CD4-positive, alpha-beta T cell treated with Interleukin-4 for 1 hour (primary cell): ENCODE measurements around the gene UBE2E3.

Source experiments
- DNase-seq, 2 donors: peaks; one replicate each; pipeline ENCODE4 v3.0.0-alpha.2; 2020 to 2022

The UBE2E3 gene

DNA sequence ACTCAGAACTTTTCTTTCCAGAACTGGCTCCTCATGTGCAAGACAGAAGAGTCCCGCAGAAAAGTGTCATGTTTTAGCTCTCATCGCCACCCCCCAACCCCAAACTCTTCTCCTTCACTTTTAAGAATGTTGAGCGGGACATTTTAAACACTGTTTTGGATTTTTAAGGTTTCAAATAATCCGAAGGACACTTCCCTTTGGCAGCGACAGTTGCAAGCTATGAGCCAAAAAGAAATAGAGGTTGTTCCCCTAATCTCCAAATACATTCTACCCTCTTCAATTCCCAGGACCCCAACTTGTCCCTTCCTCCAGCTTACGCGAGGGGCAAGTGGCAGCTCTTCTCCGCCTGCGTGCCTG lies 678 bp upstream of the UBE2E3 start:
- DNase-seq: no peak

DNA sequence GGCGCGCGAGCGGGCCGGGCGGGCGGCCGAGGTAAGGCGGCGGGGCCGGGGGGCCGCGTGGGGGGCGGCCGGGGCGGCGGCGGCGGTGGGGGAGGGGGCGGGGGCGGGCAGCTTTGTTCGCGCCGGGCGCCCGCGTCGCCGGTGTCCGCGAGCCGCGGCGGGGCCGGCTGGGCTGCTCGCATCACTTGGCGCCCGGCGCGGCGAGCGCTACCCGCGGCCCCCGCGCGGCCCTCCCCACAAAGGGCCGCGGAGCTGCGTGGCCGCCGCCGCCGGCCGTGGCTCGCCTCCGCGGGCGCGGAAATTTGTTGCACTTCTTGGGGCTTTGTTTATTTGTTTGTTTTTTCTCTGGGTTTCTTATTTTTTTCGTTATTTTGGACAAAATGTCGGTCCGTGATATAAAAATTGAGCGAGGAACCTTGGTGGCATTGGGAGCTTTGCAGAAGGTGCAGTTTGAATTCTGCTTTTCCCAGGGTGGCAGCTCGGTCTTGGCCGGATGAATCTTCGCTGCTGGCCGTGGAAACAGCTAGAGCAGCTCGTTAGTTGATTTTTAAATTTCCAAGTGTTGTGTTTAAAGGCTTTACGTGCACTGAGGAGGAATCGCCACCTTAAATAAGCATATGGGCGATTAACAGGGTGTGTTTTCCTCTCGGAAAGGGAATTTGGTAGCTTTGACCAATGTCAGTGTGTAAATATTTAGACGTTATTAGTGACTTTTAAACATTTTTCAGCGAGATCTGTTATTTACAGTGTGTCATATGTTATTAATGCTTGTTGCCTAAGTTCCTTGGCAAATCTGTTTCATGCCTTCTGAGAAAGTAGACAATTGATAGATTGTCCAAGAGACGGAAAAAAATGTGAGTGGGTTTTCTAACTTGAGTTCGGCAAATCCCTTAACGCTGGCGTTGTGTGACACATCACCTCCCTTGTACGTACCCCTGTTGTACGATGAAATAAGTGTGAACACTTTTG lies 822 bp downstream of the UBE2E3 start:
- peak in 1 of 2 donors; percentile 29 for DNase-seq

DNA sequence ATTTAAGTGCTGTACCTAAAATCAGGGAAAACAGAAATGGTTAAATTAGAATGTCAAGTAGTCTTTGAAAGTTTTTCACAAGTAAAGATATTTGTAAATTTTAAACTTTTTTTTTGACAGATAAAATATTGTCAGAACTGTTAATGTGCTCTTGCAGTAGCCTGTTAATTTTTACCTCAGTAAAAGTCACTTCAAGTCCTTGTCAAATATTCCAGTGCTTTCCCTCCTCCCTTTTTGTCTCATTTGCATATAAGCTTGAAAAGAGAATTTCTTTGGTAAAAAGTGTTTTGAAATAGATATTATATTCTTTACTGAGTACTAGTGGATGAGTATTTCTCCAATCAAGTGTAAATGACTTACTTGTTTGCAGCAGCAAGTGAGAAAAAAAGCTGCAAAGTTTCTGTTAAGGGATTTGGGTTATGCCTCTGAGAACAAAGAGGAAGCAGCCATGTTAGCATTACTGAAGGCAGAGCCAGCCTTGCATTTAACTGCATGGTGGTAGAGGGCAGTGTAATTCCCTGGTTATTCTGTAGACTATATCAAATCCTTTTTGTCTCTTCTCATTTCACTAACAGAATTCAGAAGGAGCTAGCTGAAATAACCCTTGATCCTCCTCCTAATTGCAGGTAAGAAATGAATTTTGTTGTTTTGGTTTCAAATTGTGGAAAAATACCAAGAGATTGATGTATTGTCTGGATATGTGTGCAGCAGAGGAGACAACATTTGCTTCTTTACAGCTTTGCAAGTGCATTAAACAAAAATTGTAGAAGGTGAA lies 3.2 kb downstream of the UBE2E3 start:
- peak; percentile 21 to 57 for DNase-seq

DNA sequence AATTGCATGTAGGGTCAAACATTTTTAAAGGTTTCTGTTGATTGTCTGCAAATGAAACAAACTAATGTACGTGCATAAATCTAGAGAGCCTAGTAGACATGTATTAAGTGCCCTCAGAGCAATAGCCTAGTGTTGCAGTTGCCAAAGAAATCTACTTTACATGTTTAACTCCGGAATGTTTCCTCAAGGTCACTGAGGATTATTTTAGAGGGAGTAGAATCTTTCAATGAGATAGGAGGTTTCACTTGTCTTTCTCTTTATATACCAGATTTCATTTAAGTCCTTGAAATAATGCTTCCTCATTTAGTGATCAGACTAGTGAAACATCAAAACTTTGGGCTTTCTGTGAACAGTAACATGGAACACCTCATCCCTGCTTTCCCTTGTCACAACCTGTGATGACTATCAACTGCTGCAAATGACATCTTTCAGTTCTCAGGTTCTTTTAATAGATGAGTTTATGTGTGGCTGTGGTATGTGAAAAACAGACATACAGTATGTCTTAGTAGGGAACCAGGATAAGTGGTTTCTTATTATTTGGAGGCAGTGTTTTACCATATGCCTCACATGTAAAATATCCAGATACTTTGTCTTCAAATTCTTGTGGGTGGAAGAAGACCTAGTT lies 5.5 kb downstream of the UBE2E3 start:
- no peak for DNase-seq

DNA sequence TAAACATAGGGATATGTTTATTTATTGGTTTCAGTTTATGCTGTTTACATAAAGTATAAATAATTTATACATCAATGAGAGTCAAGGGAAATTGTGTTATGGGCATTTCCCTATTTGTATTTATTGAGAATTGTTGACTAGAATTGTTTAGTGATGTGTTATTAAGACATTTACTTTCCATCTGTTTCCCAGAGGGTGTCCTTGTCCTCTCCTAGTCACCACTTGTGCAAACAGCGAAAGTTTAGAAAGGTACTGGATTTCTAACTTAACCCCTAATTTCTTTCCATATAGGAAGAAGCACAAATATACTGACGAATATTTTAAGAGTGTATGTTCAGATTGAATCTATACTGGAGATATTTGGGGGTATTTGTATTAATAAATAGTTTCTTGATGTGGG lies 6.7 kb downstream of the UBE2E3 start:
- DNase-seq: no peak

DNA sequence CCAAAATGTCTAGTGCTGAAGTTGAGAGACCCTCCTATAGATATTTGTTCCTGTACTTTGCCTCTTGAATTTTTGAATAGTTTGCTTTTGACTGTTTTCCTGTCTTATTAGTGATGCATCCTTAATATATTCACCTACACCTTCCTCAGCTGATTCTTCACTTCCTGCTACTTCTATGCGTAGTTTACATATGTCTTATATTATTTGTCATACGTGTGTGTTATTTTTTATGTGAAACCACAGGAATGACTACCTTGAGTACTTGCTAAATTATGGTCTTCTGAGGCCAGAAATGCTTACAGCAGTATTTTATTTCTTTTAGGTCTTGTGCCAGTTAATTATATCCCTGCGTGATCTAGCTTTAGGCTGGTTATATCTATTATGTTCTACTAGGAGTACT lies 9.9 kb downstream of the UBE2E3 start:
- no peak for DNase-seq

DNA sequence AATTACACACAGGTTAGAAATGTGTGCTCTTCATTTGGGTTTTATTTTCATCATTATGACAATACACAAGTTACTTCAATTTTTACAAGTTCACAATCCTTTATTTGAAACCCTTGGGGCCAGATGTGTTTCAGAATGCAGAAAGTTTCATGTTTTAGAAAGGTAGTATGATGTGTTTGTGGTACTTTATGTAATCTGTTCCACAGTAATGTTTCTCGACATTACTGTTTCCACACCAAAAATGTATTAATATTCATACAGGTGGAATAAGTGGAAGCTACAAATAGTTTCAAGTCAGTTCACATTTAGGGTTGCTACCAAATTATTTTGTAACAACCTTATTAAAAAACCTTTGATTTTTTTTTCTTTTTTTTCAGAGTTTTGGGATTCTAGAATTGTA lies 10.4 kb downstream of the UBE2E3 start:
- DNase-seq: no peak

DNA sequence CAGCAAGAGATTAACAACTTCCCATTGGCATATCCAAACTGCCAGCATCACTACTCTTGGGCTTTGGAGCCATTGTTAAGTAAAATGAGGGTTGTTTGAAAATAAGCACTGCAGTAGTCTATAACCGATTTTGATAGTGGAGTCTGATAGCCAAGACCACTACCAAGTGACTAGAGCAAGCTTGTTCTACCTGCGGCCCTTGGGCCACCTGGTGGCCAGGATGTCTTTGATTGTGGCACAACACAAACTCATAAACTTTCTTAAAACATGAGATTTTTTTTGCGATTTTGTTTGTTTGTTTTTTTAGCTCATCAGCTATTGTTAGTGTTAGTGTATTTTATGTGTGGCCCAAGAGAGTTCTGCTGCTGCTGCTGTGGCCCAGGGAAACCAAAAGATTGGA lies 11.0 kb downstream of the UBE2E3 start:
- DNase-seq: no peak

DNA sequence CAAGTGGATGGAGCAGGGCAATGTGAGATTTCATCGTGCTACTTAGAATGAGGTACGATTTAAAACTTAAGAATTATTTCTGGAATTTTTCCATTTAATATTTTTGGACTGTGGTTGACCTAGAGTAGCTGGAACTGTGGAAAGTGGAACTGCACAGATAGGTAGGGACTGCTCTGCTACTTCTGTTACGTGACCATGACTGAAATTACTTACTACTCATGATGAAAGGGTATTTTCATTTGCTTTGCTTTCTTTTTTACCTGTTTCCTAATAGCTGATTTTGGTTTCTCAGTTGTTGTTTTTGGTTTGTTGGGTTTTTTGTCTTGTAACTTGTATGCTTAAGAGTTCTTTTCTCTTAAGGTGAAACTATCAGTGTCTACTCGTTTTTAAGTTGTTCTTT lies 11.4 kb downstream of the UBE2E3 start:
- DNase-seq: no peak

DNA sequence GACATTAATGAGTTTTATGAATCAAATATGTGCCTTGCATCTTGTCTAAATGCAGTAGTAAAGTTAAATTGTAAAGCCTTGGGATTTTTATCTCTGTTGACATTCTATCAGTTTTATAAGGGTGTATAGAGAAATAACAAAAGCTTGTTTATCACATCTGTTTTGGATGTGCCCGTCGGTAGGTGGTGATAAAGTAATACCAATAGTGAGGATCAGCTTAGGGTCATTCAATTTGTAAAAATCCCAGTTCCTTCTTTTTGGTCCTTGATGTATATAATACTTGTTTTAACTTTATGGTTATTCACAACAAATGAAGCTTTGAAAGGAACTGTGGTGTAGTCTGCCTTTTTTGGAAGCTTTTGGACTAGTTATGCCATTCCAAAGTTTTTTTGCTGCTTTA lies 12.6 kb downstream of the UBE2E3 start:
- no peak for DNase-seq

DNA sequence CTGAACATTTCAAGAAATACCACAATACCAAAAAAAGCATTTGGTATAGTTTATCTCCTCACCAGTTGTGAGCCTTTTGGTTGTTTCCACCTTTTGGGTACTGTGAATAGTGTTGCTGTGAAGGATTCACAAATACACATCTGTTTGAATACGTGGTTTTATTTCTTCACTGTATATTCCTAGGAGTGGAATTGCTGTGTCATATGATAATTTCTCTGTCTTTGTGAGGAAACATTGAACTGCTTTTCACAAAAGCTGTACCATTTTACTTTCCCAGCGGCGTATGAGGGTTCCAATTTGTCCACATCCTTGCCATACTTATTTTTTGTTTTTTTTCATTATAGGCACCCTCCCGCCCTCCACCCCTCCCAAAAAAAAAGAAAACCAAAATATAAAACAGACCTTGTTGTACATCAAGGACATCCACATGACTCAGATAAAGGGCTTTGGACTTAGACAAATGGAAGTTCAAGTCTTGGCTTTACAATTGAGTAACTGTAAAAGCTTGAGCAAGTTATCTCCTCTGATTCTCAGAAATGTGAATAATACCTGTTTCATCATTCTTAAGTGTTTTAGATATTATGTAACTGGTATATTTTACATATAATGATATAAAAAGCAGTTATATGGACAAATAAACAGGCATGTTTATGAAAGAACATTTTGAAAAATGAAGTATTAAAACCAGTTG lies 19.0 kb downstream of the UBE2E3 start:
- no peak for DNase-seq

DNA sequence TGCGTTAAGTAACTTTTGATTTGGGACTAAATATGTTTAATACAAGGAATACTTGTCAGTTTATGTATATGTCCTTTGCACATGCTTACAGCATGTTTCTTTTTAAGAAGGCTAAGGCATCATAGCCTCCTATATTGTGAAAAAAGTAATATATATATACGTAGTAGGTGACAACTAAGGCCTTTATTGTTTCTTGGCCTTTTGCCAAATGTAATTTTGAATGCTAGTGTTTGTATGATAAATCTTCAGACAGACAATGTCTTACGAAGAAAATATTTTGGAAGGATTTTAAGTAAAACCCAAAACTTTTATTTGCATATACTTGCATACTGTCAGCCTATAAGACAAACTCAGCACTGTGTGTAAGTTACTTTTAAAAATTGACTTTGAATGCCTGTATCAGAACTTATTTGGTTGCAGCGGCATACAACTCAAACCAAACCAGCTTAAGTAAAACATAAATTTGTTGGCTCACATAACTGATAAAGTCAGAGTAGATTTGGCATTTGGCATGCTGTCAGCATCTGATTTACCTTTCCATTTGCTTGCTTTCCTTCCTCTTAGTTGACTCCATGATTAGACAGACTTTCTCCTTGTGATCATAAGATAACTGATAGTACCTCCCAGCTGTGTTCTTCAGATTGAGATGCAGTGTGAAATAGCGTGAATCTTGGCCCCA lies 24.4 kb downstream of the UBE2E3 start:
- DNase-seq: no peak

DNA sequence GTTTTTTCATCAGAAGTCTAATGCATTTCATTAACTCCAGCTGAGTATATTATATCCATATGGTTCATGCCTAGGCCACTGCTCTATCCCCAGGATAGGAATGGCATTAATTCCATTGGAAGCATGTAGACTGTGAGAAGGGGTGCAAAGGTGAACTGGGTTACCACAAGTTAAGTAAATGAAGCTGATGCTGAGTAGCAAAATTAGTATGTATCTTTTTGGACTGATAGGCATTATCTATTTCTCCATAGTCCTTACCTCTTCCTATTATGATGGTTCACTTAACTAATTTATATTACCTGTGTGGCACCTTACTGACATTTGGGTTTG lies 24.9 kb downstream of the UBE2E3 start:
- DNase-seq: no peak

DNA sequence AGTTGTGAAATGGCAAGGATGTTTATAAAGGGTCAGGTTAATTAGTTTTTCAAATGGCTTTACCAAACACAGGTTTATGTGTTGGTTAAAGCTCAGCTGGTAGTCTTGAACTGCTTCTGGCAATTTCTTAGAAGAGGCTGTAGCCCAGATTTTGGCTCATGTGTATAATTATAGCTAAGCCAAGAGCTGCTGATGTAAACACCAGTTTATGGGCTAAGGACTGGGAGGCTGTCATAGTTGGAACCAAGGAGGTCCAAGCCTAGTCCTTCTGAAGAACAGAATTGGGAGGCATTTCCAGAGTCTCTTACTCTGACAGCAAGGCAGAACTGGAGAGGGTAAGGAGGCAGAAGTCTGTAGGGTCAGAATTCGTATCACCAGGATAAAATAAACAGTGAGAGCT lies 25.4 kb downstream of the UBE2E3 start:
- no peak for DNase-seq

DNA sequence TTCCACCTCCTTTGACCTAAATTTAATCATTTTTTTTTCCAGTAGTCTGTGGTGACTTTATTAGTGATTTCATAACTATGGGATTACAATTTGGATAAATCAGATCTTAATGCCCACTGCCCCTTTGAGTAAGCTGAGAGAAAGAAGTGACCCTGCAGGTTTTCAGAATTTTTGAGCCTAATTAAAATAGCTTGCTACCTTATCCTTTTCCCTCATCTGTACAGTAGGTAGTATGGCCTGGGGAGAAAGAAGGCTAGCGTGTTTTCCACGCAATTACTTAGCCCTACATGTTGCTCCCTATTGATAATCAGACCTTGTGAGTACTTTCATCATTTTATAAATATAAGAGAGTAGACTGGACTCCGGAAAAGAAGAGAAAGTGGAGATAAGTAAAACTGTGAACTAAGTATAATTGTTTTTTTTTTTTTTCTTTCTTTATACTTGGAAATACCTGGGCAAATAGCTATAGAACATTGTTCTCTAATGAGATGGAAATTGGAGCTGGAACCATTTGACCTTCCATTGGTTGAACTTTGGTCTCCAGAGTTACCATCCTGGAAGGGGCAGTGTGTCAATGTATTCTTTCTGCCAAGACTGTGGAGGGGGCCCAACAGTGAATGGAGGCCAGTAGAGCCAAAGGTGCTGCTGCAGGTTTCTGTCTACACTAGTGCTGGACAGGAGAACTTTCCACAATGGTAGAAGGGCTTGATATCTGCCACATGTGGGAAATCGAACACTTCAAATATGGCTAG lies 26.9 kb downstream of the UBE2E3 start:
- no peak for DNase-seq

DNA sequence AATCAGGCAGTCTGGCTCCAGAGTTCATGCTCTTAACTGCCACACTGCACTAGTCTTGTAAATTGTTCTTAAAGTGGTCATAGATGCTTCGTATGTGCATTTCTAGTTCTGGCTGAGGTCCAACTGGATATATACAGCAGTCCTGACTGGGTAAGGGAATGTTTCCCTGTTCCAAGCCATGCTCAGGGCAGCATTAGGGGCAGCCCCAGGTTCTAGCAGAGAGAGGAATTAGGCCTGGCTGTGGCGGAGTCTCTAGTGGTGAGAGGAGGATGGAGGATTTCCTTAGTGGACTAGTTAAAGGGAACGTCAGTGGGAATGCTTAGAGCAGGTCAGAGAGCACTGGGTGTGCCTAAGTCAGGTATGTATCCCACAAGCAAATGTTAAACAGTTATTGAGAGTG lies 28.0 kb downstream of the UBE2E3 start:
- no peak for DNase-seq

DNA sequence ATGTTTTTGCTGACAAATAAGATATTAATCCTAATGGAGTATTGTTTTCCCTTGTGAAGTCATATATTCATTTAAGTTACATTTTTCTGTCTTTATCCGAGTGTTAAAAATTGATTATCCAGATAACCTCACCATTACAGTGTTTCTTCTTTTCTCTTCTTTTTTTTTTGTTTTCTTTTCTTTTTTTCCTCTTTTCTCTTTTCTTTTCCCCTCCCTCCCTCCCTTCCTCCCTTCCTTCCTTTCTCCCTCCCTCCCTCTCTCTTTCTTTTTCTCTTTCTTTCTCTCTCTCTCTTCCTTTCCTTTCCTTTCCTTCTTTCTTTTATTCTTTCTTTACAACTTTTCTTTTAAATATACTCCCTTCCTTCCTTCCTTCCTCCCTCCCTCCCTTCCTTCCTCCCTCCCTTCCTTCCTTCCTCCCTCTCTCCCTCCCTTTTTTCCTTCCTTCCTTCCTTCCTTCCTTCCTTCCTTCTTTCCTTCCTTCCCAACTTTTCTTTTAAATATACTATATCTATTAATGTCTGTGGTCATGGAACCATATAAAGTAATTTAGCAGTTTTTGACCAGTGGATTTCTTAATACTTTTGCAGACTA lies 40.9 kb downstream of the UBE2E3 start:
- DNase-seq: no peak

DNA sequence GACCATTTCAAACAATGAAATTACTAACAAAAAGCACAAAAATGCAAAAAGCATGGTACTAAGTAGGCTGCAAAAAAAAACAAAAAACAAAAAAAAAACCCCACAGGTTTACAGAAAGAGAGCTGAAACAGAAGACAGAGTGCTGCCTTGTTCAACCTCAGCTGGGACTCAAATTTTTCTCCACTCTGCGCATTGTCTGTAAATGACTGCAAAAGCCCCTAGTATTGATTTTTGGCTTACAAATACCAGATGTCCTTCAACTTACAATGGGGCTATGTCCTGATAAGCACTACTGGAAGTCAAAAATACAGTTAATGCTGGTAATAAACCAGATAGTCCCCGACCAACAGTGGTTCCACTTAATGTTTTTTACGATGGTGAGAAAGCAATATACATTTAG lies 42.2 kb downstream of the UBE2E3 start:
- DNase-seq: no peak

DNA sequence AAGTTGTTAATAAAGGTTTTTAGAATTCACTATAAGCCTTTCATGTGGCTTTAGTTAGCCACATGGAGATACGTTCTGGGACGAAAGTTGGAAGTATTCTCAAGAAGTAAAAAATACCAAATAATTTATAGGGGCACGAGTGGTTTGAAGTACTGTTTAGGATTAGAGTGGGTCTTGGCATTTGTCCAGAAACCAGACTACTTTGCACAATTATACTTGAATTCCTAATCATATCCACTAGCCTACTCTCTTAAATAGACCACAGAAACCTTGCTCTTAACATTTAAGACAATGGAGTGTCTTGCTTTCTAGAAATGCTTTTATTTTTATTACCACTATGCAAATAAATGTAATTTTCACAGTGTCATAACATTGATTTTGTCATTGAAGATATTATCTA lies 44.6 kb downstream of the UBE2E3 start:
- no peak for DNase-seq

DNA sequence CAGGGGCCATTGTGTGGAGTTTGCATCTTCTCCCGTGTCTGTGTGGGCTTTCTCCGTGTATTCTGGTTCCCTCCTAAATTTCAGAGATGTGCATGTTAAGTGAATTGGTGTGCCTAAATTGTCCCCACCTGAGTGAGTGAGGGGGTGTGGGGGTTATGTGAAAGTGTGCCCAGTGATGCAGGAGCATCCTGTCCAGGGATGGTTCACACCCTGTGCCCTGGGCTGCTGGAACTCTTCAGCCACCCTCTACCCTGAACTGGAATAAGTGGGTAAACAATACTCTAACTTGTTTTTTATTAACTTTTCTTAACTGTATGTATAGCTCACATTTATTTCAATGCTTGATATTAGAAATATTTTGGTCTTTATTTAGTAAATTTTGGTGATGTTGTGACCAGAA lies 56.0 kb downstream of the UBE2E3 start:
- DNase-seq: no peak

DNA sequence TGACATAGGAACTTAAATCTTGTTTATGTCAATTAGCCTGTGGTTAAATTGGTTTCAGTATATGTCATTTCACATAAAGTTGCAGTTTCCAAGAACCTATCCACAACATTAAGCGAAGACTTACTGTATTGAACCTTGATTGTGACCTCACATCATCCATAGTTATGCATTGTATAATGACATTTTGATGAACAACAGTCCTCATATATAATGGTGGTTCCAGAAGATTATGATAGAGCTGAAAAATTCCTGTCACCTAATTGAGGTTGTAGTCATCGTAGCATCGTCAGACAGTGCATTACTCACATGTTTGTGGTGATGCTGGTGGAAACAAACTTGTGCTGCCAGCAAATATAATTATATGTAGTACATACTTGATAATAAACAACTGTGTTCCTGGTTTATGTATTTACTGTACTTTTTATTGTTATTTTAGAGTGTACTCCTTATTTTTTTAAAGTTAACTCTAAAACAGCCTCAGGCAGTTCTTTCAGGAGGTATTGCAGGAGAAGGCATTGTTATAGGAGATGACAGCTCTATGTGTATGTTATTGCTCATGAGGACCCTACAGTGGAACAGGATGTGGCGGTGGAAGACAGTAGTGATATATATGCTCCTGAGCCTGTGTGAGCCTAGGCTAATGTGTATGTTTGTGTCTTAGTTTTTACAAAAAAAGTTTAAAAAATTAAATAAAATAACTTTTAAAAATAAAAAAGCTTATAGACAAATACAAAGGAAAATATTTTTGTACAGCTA lies 56.6 kb downstream of the UBE2E3 start:
- DNase-seq: no peak
